Keratinocyte (primary cell): ENCODE data around the gene ADIPOR2. TPM values are rescaled to one million over a fixed set of nuclear protein-coding genes. Genes with fewer than 3 reads are reported as not detected.
"Not testable (repeated sequence)": the region's sequence is repeated elsewhere in the genome, so short reads cannot be mapped to it uniquely, and the experiment has no call there.

Experiments
- DNase-seq: peaks from one replicate; pipeline ENCODE4 v3.0.0-alpha.2; 2011; ENCODE audit warnings: low read depth, missing footprints, low spot score
- FAIRE-seq: peaks from 2 replicates; lab custom pipeline; 2011; peaks lifted over from hg19 to GRCh38; lab: Jason Lieb, UNC
- H2AFZ ChIP-seq: 2 replicates; pipeline ENCODE4 v1.6.0; 2012; ENCODE audit warnings: low read length, control low read depth, inconsistent platforms; ENCODE audit not compliant: control insufficient read depth
- H3K27ac ChIP-seq: 2 replicates; pipeline ENCODE4 v1.5.1; 2011; ENCODE audit warnings: low read length; ENCODE audit not compliant: control insufficient read depth, insufficient read depth
- H3K27me3 ChIP-seq: 3 replicates; pipeline ENCODE4 v1.6.0; 2011; ENCODE audit warnings: low read length; ENCODE audit not compliant: control insufficient read depth, insufficient read depth; ENCODE audit errors: extremely low read depth
- H3K36me3 ChIP-seq, 2 experiments: 2 replicates in 1 of 2; 3 replicates in 1 of 2; pipeline ENCODE4 v1.5.1; 2011; ENCODE audit warnings: low read length in 2 of 2, mild to moderate bottlenecking in 1 of 2; ENCODE audit not compliant: control insufficient read depth in 2 of 2, insufficient read depth in 2 of 2; ENCODE audit errors: extremely low read depth in 1 of 2
- H3K4me1 ChIP-seq: 3 replicates; pipeline ENCODE4 v1.5.1; 2011; ENCODE audit warnings: low read length; ENCODE audit not compliant: control insufficient read depth, insufficient read depth; ENCODE audit errors: extremely low read depth
- H3K4me2 ChIP-seq: 3 replicates; pipeline ENCODE4 v1.6.0; 2011; ENCODE audit warnings: low read depth, low read length; ENCODE audit not compliant: control insufficient read depth, insufficient read depth; ENCODE audit errors: extremely low read depth
- H3K4me3 ChIP-seq, 3 experiments: fragments of 200-600 bp in 1 of 3; sonication (generic) in 1 of 3; 2 replicates in 2 of 3; 3 replicates in 1 of 3; pipeline ENCODE4 v1.5.1; 2011 to 2016; ENCODE audit warnings: low read length in 3 of 3, mild to moderate bottlenecking in 3 of 3, control low read depth in 2 of 3, inconsistent platforms in 1 of 3, low read depth in 1 of 3, mixed read lengths in 1 of 3, mixed run types in 1 of 3, moderate library complexity in 1 of 3; ENCODE audit not compliant: control insufficient read depth in 2 of 3, insufficient read depth in 2 of 3; ENCODE audit errors: extremely low read depth in 1 of 3
- H3K79me2 ChIP-seq: 2 replicates; pipeline ENCODE4 v1.6.0; 2012; ENCODE audit warnings: low read length; ENCODE audit not compliant: control insufficient read depth, insufficient read depth
- H3K9ac ChIP-seq: 3 replicates; pipeline ENCODE4 v1.6.0; 2011; ENCODE audit warnings: low read length; ENCODE audit not compliant: control insufficient read depth, insufficient read depth; ENCODE audit errors: extremely low read depth
- H3K9me1 ChIP-seq: 3 replicates; pipeline ENCODE4 v1.6.0; 2011; ENCODE audit warnings: low read length; ENCODE audit not compliant: control insufficient read depth, insufficient read depth; ENCODE audit errors: extremely low read depth
- H3K9me3 ChIP-seq: 2 replicates; pipeline ENCODE4 v1.5.1; 2012; ENCODE audit warnings: low read depth, low read length; ENCODE audit not compliant: control insufficient read depth
- H4K20me1 ChIP-seq: 3 replicates; pipeline ENCODE4 v1.6.0; 2011; ENCODE audit warnings: low read length; ENCODE audit not compliant: control insufficient read depth, insufficient read depth; ENCODE audit errors: extremely low read depth
- CTCF ChIP-seq, 3 experiments: IDR thresholded peaks in 1 of 3; conservative IDR thresholded peaks in 1 of 3; optimal IDR thresholded peaks in 1 of 3; 2 replicates in 2 of 3; 3 replicates in 1 of 3; pipeline versions ENCODE3 to v1.5.1; 2011; ENCODE audit warnings: low read length in 3 of 3, mild to moderate bottlenecking in 3 of 3, moderate library complexity in 2 of 3, control low read depth in 1 of 3, inconsistent platforms in 1 of 3; ENCODE audit not compliant: insufficient read depth in 2 of 3; ENCODE audit errors: extremely low read depth in 1 of 3
- EZH2 ChIP-seq: IDR thresholded peaks from one replicate; pipeline ENCODE4 v1.6.1; 2012; ENCODE audit warnings: inconsistent platforms, mild to moderate bottlenecking, low read length, moderate library complexity
- dilution Hi-C: fragments of 300-500 bp; cut with MboI; formaldehyde crosslinking; loops from one replicate; pipeline ENCODE4 v1.7.0; 2020; ENCODE audit warnings: low sequenced_read_pairs; ENCODE audit not compliant: extremely low pct_ligation_motif_present
- polyA plus RNA-seq, 5 experiments: library from polyadenylated mRNA; depleted of rRNA in 3 of 5; stranded (reverse) in 3 of 5; stranded (forward) in 1 of 5; unstranded in 1 of 5; fragments of >200 nt; gene quantifications; 1 replicate in 1 of 5; 2 replicates in 3 of 5; 3 replicates in 1 of 5; pipeline versions ENCODE4 v1.2.1 to v1.2.3, GENCODE V29; 2011 to 2012; ENCODE audit warnings: missing spikeins in 2 of 5, low read depth in 1 of 5, low replicate concordance in 1 of 5

Gene ADIPOR2
- polyA plus RNA-seq, 1 donor (not counting 4 experiments of a cell fraction or from before 2014, with no cell fraction given): 59.4 TPM

GRCh38 chr12:1707051-1707450, 16.2 kb downstream of the ADIPOR2 start:
- dilution Hi-C loops: no loop called here
- Histone ChIP-seq H3K4me2 (no peak overlapping the region), H3K27ac (no peak overlapping the region)

GRCh38 chr12:1709968-1710367, 19.1 kb downstream of the ADIPOR2 start:
- H4K20me1 ChIP-seq, DNase-seq, H3K4me2 ChIP-seq, H3K9ac ChIP-seq, H3K27ac ChIP-seq, H3K9me3 ChIP-seq, H2AFZ ChIP-seq, H3K9me1 ChIP-seq, H3K27me3 ChIP-seq, H3K36me3 ChIP-seq, H3K4me1 ChIP-seq, dilution Hi-C loops, FAIRE-seq, H3K4me3 ChIP-seq: not testable (repeated sequence)
- H3K79me2 ChIP-seq: peaks cover 97% of the 10 kb centered on the region

More at GRCh38 chr12:1707051-1707450, 16.2 kb downstream of the ADIPOR2 start:
- DNase-seq (no peak), FAIRE-seq (no peak)
- Histone ChIP-seq H3K4me1 (no peaks in the 10 kb centered on the region), H2AFZ (no peak overlapping the region), H3K79me2 (peaks cover 92% of the 10 kb centered on the region), H3K4me3 (no peak overlapping the region), H3K9ac (no peak overlapping the region), H3K9me3 (no peaks in the 10 kb centered on the region), H3K27me3 (no peaks in the 10 kb centered on the region), H3K9me1 (no peaks in the 10 kb centered on the region), H4K20me1 (peaks cover 1% of the 10 kb centered on the region), H3K36me3 (no peaks in the 10 kb centered on the region)
- TF ChIP-seq EZH2: no peak
- no peak for TF ChIP-seq CTCF (optimal IDR thresholded peaks at IDR 0.05 in 1 of 3, IDR thresholded peaks at IDR 0.05 in 1 of 3, conservative IDR thresholded peaks at IDR 0.05 in 1 of 3; ENCODE audit: extremely low read depth in 1 of 3, insufficient read depth in 2 of 3, low read length in 3 of 3)

DNA sequence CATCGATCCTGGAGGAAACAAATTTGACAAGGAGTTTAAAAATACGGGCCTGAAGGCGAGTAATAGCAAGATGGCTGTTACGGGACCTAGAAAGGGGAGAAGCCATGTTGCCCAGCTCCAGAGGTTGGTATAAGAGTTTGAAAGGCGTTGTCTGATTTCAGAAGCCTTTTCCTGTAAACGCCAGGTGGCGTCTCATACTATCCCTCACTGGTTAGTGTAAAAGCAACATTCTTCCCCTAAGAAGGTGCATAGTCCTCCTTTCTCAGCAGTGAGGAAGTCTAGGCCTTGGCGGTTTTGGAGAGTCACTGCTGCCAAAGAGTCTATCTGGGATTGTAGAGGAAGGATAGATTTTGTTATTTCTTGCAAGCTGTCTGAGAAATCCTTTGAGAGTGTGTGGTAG, 20.0 kb downstream of the ADIPOR2 start:
- H3K4me3 ChIP-seq, H4K20me1 ChIP-seq, H3K4me1 ChIP-seq, H3K36me3 ChIP-seq, H3K9me1 ChIP-seq, H3K4me2 ChIP-seq, DNase-seq, H2AFZ ChIP-seq, H3K27me3 ChIP-seq, H3K27ac ChIP-seq, dilution Hi-C loops, FAIRE-seq, H3K9ac ChIP-seq, H3K9me3 ChIP-seq: not testable (repeated sequence)
- H3K79me2 ChIP-seq: peaks cover 97% of the 10 kb centered on the region

- H3K27me3 ChIP-seq, H3K4me1 ChIP-seq, H3K9me1 ChIP-seq, H3K4me3 ChIP-seq, H3K4me2 ChIP-seq, H3K9ac ChIP-seq, H3K9me3 ChIP-seq, H3K27ac ChIP-seq, H2AFZ ChIP-seq, DNase-seq, FAIRE-seq, H3K36me3 ChIP-seq, dilution Hi-C loops, H4K20me1 ChIP-seq: not testable (repeated sequence)
- H3K79me2 ChIP-seq: peaks cover 98% of the 10 kb centered on the region
These were observed 20.8 kb downstream of the ADIPOR2 start for GRCh38 chr12:1711536-1712211.
